ENCODE results near the gene OTOG.

OTOG gene

GRCh38 chr11:17637901-17638300 is 90.8 kb downstream of the OTOG start:
- no peak for DNase-seq

GRCh38 chr11:17638311-17638710 is 91.3 kb downstream of the OTOG start:
- DNase-seq, result no peak

GRCh38 chr11:17639091-17639490 is 92.0 kb downstream of the OTOG start:
- DNase-seq, result no peak

GRCh38 chr11:17639781-17640180 is 92.7 kb downstream of the OTOG start:
- no peak for DNase-seq

- no peak for DNase-seq
Measured at GRCh38 chr11:17640493-17641164, 93.6 kb downstream of the OTOG start.

- DNase-seq, result no peak
Measured at GRCh38 chr11:17641792-17642350, 94.8 kb downstream of the OTOG start.

- DNase-seq, result no peak
Measured at GRCh38 chr11:17642370-17642769, 95.3 kb downstream of the OTOG start.

- DNase-seq, result no peak
Measured at GRCh38 chr11:17642980-17643379, 95.9 kb downstream of the OTOG start.

GRCh38 chr11:17643506-17644405 is 96.7 kb downstream of the OTOG start:
- no peak for DNase-seq

- DNase-seq, result no peak
Measured at GRCh38 chr11:17645190-17645970, 98.3 kb downstream of the OTOG start.

GRCh38 chr11:17646451-17647145 is 99.5 kb downstream of the OTOG start:
- no peak for DNase-seq

- DNase-seq, result no peak
Measured at GRCh38 chr11:17648528-17648927, 101.5 kb downstream of the OTOG start.

- no peak for DNase-seq
Measured at GRCh38 chr11:17649261-17649660, 102.2 kb downstream of the OTOG start.

- no peak for DNase-seq
Measured at GRCh38 chr11:17649696-17650095, 102.6 kb downstream of the OTOG start.

GRCh38 chr11:17650127-17650911 is 103.3 kb downstream of the OTOG start:
- DNase-seq, result no peak

- no peak for DNase-seq
Measured at GRCh38 chr11:17651061-17651460, 104.0 kb downstream of the OTOG start.

- DNase-seq, result no peak
Measured at GRCh38 chr11:17651681-17652080, 104.6 kb downstream of the OTOG start.

GRCh38 chr11:17652556-17652955 is 105.5 kb downstream of the OTOG start:
- DNase-seq, result no peak

GRCh38 chr11:17653611-17654010 is 106.6 kb downstream of the OTOG start:
- DNase-seq, result no peak

- DNase-seq, result no peak
Measured at GRCh38 chr11:17655682-17656081, 108.6 kb downstream of the OTOG start.

GRCh38 chr11:17658211-17658610 is 111.2 kb downstream of the OTOG start:
- DNase-seq, result no peak

GRCh38 chr11:17668166-17668565 is 121.1 kb downstream of the OTOG start:
- no peak for DNase-seq
